HCT116 (cell line): ENCODE results near the gene PHACTR1.

ENCODE experiments used
- CBX3 ChIP-seq: IDR thresholded peaks from 2 replicates; pipeline ENCODE4 v1.6.1; 2012; ENCODE audit warnings: low read depth
- EGR1 ChIP-seq: IDR thresholded peaks from 2 replicates; pipeline ENCODE4 v1.6.1; 2012; ENCODE audit warnings: low read depth
- EZH2 ChIP-seq: fragments of 200-600 bp; sonication (generic); IDR thresholded peaks from 2 replicates; pipeline ENCODE4 v1.6.1; 2017; ENCODE audit warnings: antibody characterized with exemption, mixed run types
- EZH2phosphoT487 ChIP-seq: fragments of 200-600 bp; IDR thresholded peaks from 2 replicates; pipeline ENCODE4 v1.6.1; 2018; ENCODE audit warnings: antibody characterized with exemption, borderline replicate concordance
- FOSL1 ChIP-seq: IDR thresholded peaks from 2 replicates; pipeline ENCODE4 v1.6.1; 2012; ENCODE audit warnings: low read depth
- POLR2A ChIP-seq: IDR thresholded peaks from 2 replicates; pipeline ENCODE4 v1.7.0; 2011; ENCODE audit warnings: borderline replicate concordance; ENCODE audit not compliant: insufficient read depth, insufficient read length; ENCODE audit errors: extremely low read depth
- POLR2AphosphoS5 ChIP-seq: IDR thresholded peaks from 2 replicates; pipeline ENCODE4 v1.6.1; 2011; ENCODE audit warnings: mild to moderate bottlenecking, low read depth, low read length, moderate library complexity
- SIN3A ChIP-seq: IDR thresholded peaks from 2 replicates; pipeline ENCODE4 v1.6.1; 2012; ENCODE audit warnings: low read depth
- SRF ChIP-seq: IDR thresholded peaks from 2 replicates; pipeline ENCODE4 v1.6.1; 2012; ENCODE audit warnings: low read depth
- YY1 ChIP-seq: IDR thresholded peaks from 2 replicates; pipeline ENCODE4 v1.6.1; 2011; ENCODE audit warnings: low read length, low read depth, moderate library complexity, mild to moderate bottlenecking; ENCODE audit not compliant: insufficient replicate concordance; ENCODE audit errors: extremely low read depth
- TF ChIP-seq, protein P1 (sequence below), 3 experiments: fragments of 200-600 bp in 1 of 3; sonication (generic) in 1 of 3; IDR thresholded peaks in 2 of 3; conservative IDR thresholded peaks in 1 of 3; 2 replicates each; pipeline ENCODE4 v1.5.1; 2012 to 2017; ENCODE audit warnings: low read depth in 2 of 3, low read length in 2 of 3, antibody characterized with exemption in 1 of 3, borderline replicate concordance in 1 of 3, control low read depth in 1 of 3, mild to moderate bottlenecking in 1 of 3, mixed read lengths in 1 of 3, mixed run types in 1 of 3, moderate library complexity in 1 of 3; ENCODE audit not compliant: insufficient read depth in 1 of 3
- TF ChIP-seq, protein P2 (sequence below): IDR thresholded peaks from 2 replicates; pipeline ENCODE4 v1.6.1; 2012; ENCODE audit warnings: low read depth
- TF ChIP-seq, protein P3 (sequence below): IDR thresholded peaks from 2 replicates; pipeline ENCODE4 v1.6.1; 2012
- TF ChIP-seq, protein P4 (sequence below): IDR thresholded peaks from 2 replicates; pipeline ENCODE4 v1.6.1; 2012

DNA sequence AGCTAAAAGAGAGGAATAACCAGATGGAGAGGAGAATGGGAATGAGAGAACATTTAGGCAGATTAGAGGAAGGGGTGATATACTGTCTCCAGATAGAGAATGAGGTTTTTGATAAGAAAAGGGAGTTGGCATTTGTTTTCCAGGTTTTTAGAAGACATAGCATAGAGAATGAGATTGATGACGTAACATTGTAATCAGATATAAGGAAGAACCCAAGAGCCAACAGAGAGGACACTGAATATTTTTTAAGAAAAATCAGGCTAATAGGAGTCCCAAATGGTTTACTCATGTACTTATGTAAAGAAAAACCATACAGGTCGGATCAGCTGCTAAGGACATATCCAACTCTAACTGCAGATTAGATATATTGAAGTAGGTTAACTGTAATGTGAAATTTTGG lies 498.8 kb downstream of the PHACTR1 start:
- TF ChIP-seq, protein P1, sequence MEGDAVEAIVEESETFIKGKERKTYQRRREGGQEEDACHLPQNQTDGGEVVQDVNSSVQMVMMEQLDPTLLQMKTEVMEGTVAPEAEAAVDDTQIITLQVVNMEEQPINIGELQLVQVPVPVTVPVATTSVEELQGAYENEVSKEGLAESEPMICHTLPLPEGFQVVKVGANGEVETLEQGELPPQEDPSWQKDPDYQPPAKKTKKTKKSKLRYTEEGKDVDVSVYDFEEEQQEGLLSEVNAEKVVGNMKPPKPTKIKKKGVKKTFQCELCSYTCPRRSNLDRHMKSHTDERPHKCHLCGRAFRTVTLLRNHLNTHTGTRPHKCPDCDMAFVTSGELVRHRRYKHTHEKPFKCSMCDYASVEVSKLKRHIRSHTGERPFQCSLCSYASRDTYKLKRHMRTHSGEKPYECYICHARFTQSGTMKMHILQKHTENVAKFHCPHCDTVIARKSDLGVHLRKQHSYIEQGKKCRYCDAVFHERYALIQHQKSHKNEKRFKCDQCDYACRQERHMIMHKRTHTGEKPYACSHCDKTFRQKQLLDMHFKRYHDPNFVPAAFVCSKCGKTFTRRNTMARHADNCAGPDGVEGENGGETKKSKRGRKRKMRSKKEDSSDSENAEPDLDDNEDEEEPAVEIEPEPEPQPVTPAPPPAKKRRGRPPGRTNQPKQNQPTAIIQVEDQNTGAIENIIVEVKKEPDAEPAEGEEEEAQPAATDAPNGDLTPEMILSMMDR (IDR thresholded peaks at IDR 0.05 in 2 of 3, conservative IDR thresholded peaks at IDR 0.05 in 1 of 3; ENCODE audit: borderline replicate concordance in 1 of 3, insufficient read depth in 1 of 3, low read depth in 2 of 3, low read length in 2 of 3): no peak
- TF ChIP-seq EZH2phosphoT487: no peak
- TF ChIP-seq, protein P2, sequence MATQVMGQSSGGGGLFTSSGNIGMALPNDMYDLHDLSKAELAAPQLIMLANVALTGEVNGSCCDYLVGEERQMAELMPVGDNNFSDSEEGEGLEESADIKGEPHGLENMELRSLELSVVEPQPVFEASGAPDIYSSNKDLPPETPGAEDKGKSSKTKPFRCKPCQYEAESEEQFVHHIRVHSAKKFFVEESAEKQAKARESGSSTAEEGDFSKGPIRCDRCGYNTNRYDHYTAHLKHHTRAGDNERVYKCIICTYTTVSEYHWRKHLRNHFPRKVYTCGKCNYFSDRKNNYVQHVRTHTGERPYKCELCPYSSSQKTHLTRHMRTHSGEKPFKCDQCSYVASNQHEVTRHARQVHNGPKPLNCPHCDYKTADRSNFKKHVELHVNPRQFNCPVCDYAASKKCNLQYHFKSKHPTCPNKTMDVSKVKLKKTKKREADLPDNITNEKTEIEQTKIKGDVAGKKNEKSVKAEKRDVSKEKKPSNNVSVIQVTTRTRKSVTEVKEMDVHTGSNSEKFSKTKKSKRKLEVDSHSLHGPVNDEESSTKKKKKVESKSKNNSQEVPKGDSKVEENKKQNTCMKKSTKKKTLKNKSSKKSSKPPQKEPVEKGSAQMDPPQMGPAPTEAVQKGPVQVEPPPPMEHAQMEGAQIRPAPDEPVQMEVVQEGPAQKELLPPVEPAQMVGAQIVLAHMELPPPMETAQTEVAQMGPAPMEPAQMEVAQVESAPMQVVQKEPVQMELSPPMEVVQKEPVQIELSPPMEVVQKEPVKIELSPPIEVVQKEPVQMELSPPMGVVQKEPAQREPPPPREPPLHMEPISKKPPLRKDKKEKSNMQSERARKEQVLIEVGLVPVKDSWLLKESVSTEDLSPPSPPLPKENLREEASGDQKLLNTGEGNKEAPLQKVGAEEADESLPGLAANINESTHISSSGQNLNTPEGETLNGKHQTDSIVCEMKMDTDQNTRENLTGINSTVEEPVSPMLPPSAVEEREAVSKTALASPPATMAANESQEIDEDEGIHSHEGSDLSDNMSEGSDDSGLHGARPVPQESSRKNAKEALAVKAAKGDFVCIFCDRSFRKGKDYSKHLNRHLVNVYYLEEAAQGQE: no peak
- no peak for TF ChIP-seq SRF
- TF ChIP-seq EZH2: no peak
- TF ChIP-seq FOSL1: no peak
- TF ChIP-seq EGR1: no peak
- no peak for TF ChIP-seq SIN3A
- no peak for TF ChIP-seq POLR2A
- TF ChIP-seq POLR2AphosphoS5: no peak
- TF ChIP-seq, protein P3, sequence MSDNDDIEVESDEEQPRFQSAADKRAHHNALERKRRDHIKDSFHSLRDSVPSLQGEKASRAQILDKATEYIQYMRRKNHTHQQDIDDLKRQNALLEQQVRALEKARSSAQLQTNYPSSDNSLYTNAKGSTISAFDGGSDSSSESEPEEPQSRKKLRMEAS: no peak
- no peak for TF ChIP-seq YY1
- TF ChIP-seq, protein P4, sequence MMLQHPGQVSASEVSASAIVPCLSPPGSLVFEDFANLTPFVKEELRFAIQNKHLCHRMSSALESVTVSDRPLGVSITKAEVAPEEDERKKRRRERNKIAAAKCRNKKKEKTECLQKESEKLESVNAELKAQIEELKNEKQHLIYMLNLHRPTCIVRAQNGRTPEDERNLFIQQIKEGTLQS: no peak
- TF ChIP-seq CBX3: no peak
